Bronchial epithelial cell (primary cell): Measurements from ENCODE around the gene PRAMEF7. TPM values are rescaled to one million over a fixed set of nuclear protein-coding genes. Genes with fewer than 3 reads are reported as not detected.
"Not testable (repeated sequence)": the region's sequence is repeated elsewhere in the genome, so short reads cannot be mapped to it uniquely, and the experiment has no call there.

Experiments used
- DNase-seq: peaks from one replicate; pipeline ENCODE4 v3.0.0-alpha.2; 2010; ENCODE audit warnings: low read depth
- FAIRE-seq: peaks from 2 replicates; lab custom pipeline; 2011; peaks lifted over from hg19 to GRCh38; lab: Jason Lieb, UNC
- H3K27me3 ChIP-seq: 2 replicates; pipeline ENCODE4 v1.5.1; 2011; ENCODE audit warnings: low read length; ENCODE audit not compliant: control insufficient read depth, insufficient read depth
- H3K36me3 ChIP-seq: 2 replicates; pipeline ENCODE4 v1.5.1; 2011; ENCODE audit warnings: low read length; ENCODE audit not compliant: control insufficient read depth, insufficient read depth
- H3K4me3 ChIP-seq: 2 replicates; pipeline ENCODE4 v1.5.1; 2011; ENCODE audit warnings: mild to moderate bottlenecking, low read depth, low read length, control low read depth
- total RNA-seq: library from RNA; depleted of rRNA; stranded (reverse); fragments of >200 nt; gene quantifications from 2 replicates; pipeline ENCODE4 v1.2.1, GENCODE V29; 2014

Gene PRAMEF7
- total RNA-seq, result not detected in 2 replicates

DNA sequence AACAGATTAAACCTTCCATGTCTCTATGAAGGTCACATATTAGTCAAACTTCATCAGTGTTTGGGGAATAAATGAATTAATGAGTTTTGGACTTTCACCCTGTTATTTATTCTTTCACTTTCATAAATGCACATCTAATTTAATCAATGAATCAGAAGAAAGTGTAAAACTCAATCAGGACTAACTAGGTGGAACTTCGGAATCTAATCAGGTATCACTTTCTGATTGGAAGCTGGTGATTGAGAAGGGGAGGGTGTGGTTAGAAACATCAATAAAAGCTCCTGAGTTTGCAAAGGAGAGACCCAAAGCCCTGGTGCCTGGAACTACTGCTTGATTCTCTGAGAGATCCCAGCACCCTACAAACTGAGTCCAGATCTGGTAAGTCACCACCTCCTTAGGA is at the start of gene PRAMEF7:
Gene PRAMEF7 (plus strand): TSS at position 301 of the 400 bp plus-strand sequence. CDS start 1,083 bp downstream, outside the sequence.
- not testable (repeated sequence) for H3K36me3 ChIP-seq, H3K4me3 ChIP-seq, H3K27me3 ChIP-seq, FAIRE-seq, DNase-seq

DNA sequence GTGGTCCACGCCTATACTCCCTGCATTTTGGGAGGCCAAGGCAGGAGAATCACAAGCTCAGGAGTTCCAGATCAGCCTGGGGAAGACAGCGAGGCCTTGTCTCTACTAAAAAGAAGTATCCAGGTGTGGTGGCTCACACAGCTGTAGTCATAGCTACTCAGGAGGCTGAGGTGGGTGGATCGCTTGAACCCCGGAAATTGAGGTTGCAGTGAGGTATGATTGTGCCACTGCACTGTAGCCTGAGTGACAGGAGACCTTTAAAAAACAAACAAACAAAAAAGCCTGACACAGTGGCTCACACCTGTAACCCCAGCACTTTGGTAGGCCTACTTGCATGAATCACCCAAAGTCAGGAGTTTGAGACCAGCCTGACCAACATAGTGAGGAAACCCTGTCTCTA is 38.0 kb upstream of the PRAMEF7 start:
- not testable (repeated sequence) for DNase-seq, FAIRE-seq, H3K27me3 ChIP-seq, H3K4me3 ChIP-seq, H3K36me3 ChIP-seq

DNA sequence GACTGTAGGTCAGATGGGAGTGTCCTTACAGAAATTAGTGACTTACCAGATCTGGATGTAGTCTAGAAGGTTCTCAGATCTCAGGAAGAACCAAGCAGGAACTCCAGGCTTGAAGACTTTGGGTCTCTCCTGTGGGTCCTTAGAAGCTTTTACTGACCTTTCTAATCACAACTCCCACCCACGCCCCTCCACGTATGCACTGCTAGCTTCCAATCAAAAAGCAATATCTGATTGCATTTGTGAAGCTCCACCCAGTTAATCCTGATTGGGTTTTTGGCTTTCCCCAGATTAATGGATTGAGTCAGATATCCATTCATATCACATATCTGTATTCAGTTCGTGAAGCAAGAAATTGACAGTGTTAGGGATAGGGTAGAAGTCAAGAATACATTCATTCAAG is 30.3 kb upstream of the PRAMEF7 start, which contains the start of gene PRAMEF4:
Gene PRAMEF4 (minus strand): TSS at position 101 of the 400 bp plus-strand sequence. CDS start 2,807 bp downstream, outside the sequence.
- not testable (repeated sequence) for FAIRE-seq, DNase-seq, H3K27me3 ChIP-seq, H3K4me3 ChIP-seq, H3K36me3 ChIP-seq

DNA sequence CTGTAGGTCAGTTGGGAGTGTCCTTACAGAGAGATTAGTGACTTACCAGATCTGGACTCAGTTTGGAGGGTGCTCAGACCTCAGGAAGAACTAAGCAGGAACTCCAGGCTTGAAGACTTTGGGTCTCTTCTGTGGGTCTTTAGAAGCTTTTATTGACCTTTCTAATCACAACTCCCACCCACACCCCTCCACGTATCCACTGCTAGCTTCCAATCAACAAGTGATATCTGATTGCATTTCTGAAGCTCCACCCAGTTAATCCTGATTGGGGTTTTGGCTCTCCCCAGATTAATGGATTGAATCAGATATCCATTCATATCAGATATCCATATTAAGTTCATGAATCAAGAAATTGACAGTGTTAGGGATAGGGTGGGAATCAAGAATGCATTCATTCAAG is 18.2 kb upstream of the PRAMEF7 start, which contains the start of gene PRAMEF10:
Gene PRAMEF10 (minus strand): TSS at position 101 of the 400 bp plus-strand sequence. CDS start 2,423 bp downstream, outside the sequence.
- not testable (repeated sequence) for DNase-seq, H3K4me3 ChIP-seq, FAIRE-seq, H3K36me3 ChIP-seq, H3K27me3 ChIP-seq

DNA sequence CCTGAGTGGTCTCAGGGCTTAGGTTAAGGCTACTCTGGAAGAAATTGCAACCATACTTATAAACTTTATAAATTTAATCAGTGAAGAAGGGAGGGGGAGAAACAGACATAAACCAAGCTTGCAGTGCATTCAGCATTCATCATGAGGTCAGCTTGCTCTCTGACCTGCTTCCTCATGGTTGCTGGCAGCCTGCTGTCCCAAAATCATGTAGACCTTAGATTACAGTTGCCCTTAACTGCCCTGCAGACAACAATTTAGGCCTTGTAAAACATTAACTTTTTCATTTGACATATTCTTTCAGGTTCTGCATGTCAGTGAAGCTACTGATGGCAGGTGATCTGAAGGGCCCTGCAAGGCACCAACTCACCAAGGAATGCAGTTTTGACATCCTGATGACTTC is 17.2 kb upstream of the PRAMEF7 start:
- FAIRE-seq, H3K4me3 ChIP-seq, DNase-seq, H3K36me3 ChIP-seq, H3K27me3 ChIP-seq: not testable (repeated sequence)

DNA sequence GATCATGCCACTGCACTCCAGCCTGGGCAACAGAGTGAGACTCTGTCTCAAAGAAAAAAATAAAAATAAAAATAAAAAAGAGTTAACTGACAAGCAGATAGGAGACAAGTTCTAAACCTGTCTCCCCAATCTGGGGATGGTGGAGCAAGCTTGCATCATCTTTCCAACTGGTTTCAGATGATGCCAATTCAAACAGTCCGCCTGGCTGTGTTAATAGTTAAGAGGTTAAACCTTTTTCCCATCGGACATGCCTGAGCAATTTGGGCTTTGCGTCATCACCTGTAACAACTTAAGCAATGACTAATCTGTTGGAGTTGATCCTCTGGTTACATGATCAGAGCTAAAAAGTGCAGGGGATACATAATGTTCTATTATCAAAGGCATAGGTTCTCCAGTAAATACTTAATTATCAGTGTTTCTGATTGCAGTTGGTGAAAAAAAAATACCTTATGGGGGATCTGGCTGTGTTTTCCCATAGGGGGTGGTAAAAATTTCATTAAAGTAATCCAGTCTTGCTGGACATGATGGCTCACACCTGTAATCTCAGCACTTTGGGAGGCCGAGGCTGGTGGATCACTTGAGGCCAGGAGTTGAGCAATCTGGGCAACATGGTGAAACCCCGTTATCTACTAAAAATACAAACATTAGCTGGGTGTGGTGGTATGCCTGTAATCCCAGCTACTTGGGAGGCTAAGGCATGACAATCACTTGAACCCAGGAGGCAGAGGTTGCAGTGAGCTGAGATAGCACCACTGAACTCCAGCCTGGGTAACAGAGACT is 12.4 kb upstream of the PRAMEF7 start:
- H3K36me3 ChIP-seq, H3K4me3 ChIP-seq, DNase-seq, H3K27me3 ChIP-seq, FAIRE-seq: not testable (repeated sequence)

DNA sequence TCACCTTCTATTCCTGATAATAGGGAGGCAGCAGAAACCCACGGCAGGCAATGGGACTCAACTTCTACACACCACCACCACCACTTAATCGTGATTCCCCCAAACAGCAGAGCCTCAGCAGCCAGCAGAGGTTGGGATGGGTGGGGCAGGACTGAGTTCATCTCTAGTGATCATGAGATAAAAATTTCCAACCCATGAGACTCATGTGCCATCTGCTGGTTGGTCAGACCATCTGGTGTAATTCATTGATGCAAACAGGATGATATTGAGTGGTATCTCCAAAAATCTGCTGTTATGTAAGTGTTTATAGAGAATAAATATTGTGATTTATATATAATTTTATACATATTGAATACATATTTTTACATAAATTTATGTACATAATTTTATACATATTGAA is 5.3 kb downstream of the PRAMEF7 start:
- H3K36me3 ChIP-seq, DNase-seq, H3K4me3 ChIP-seq, H3K27me3 ChIP-seq: not testable (repeated sequence)
- FAIRE-seq, result peak; percentile 62

DNA sequence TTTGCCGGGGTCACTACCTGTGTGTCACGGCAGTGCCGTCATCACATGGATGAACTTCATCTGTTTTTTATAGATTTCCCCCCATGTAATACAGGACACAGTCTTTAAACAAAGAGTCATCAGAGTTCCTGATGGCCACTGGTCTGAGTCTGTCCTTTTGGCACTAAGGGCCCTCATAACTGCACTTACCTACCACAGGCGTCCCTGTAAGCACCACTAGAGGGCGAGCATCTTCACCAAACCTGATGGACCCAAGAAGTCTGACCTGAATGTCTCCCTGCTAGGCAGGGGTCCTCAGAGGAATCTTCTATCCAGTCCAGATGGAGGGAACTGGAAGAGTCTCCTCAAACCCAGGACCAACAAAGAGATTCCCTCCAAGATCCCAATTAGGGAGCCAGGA is 8.0 kb downstream of the PRAMEF7 start:
- not testable (repeated sequence) for H3K4me3 ChIP-seq, DNase-seq, H3K36me3 ChIP-seq, H3K27me3 ChIP-seq
- peak; percentile 36 for FAIRE-seq

DNA sequence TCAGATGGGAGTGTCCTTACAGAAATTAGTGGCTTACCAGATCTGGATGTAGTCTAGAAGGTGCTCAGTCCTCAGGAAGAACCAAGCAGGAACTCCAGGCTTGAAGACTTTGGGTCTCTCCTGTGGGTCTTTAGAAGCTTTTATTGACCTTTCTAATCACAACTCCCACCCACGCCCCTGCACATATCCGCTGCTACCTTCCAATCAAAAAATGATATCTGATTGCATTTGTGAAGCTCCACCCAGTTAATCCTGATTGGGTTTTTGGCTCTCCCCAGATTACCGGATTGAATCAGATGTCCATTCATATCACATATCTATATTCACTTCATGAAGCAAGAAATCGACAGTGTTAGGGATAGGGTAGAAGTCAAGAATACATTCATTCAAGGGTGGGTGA is 31.1 kb downstream of the PRAMEF7 start, which contains the start of gene PRAMEF6:
Gene PRAMEF6 (minus strand): TSS at position 101 of the 400 bp plus-strand sequence. CDS start 5,062 bp downstream, outside the sequence.
- not testable (repeated sequence) for FAIRE-seq

More for the DNA sequence above, 31.1 kb downstream of the PRAMEF7 start, which contains the start of gene PRAMEF6:
- H3K36me3 ChIP-seq, H3K27me3 ChIP-seq, H3K4me3 ChIP-seq, DNase-seq: not testable (repeated sequence)

Other genes starting within 250 kb of the PRAMEF7 start
- gene AADACL3, start 200.5 kb upstream of the PRAMEF7 start, total RNA-seq, result under 0.01 TPM in 1 of 2 replicates, not detected in the other
- not detected in 2 replicates for gene CFAP107, start 170.4 kb upstream of the PRAMEF7 start, total RNA-seq
- not detected in 2 replicates for gene PRAMEF12, start 142.9 kb upstream of the PRAMEF7 start, total RNA-seq
- not detected in 2 replicates for gene PRAMEF1, start 125.2 kb upstream of the PRAMEF7 start, total RNA-seq
- gene PRAMEF11, start 85.2 kb upstream of the PRAMEF7 start, total RNA-seq, result not detected in 2 replicates
- not detected in 2 replicates for gene HNRNPCL1, start 67.9 kb upstream of the PRAMEF7 start, total RNA-seq
- gene PRAMEF2, start 59.5 kb upstream of the PRAMEF7 start, total RNA-seq, result not detected in 2 replicates
- gene PRAMEF4, start 30.4 kb upstream of the PRAMEF7 start, total RNA-seq, result not detected in 2 replicates
- not detected in 2 replicates for gene PRAMEF10, start 18.3 kb upstream of the PRAMEF7 start, total RNA-seq
- gene PRAMEF6, start 31.0 kb downstream of the PRAMEF7 start, total RNA-seq, result not detected in 2 replicates
- gene PRAMEF27, start 140.0 kb downstream of the PRAMEF7 start, total RNA-seq, result not detected in 2 replicates
- not detected in 2 replicates for gene HNRNPCL3, start 144.2 kb downstream of the PRAMEF7 start, total RNA-seq
- gene PRAMEF25, start 154.2 kb downstream of the PRAMEF7 start, total RNA-seq, result not detected in 2 replicates
- not detected in 2 replicates for gene HNRNPCL2, start 200.2 kb downstream of the PRAMEF7 start, total RNA-seq
- not detected in 2 replicates for gene PRAMEF26, start 239.4 kb downstream of the PRAMEF7 start, total RNA-seq
- gene HNRNPCL4, start 249.0 kb downstream of the PRAMEF7 start, total RNA-seq, result not detected in 2 replicates